Sigmoid colon (tissue), 7 donors: ENCODE results near the gene USP2. TPM values are rescaled to one million over a fixed set of nuclear protein-coding genes. Genes with fewer than 3 reads are reported as not detected.

Experiments
- DNase-seq: peaks from one replicate; pipeline ENCODE4 v3.0.0-alpha.2; 2019
- H3K27ac ChIP-seq, 4 donors: fragments of 200-600 bp; sonication (generic); one replicate each; pipeline ENCODE4 v1.5.1; 2016 to 2019; ENCODE audit warnings: mild to moderate bottlenecking in 1 of 4
- H3K27me3 ChIP-seq, 3 donors: fragments of 200-600 bp; sonication (generic); one replicate each; pipeline ENCODE4 v1.5.1; 2019; ENCODE audit warnings: mild to moderate bottlenecking in 1 of 3
- H3K36me3 ChIP-seq, 4 donors: fragments of 200-600 bp; sonication (generic); one replicate each; pipeline ENCODE4 v1.5.1; 2016 to 2019
- H3K4me1 ChIP-seq, 4 donors: fragments of 200-600 bp; sonication (generic); one replicate each; pipeline ENCODE4 v1.5.1; 2017 to 2019
- H3K4me3 ChIP-seq, 4 donors: fragments of 200-600 bp; sonication (generic); one replicate each; pipeline ENCODE4 v1.5.1; 2017 to 2019; ENCODE audit warnings: mild to moderate bottlenecking in 2 of 4, moderate library complexity in 1 of 4
- H3K9me3 ChIP-seq, 4 donors: fragments of 200-600 bp in 3 of 4; sonication (generic) in 3 of 4; one replicate each; pipeline versions ENCODE4 v1.5.1 to v1.6.1; 2013 to 2019
- EP300 ChIP-seq, 4 donors: sonication (generic); formaldehyde crosslinking; IDR thresholded peaks; one replicate each; pipeline ENCODE4 v1.6.1; 2017; ENCODE audit warnings: antibody characterized with exemption in 4 of 4
- POLR2A ChIP-seq, 2 donors: fragments of 450-650 bp; IDR thresholded peaks; one replicate each; pipeline ENCODE4 v1.6.1; 2016; ENCODE audit warnings: antibody characterized with exemption in 2 of 2, mild to moderate bottlenecking in 2 of 2, moderate library complexity in 2 of 2
- POLR2AphosphoS5 ChIP-seq, 4 donors: sonication (generic); formaldehyde crosslinking; IDR thresholded peaks; one replicate each; pipeline ENCODE4 v1.6.1; 2017; ENCODE audit warnings: antibody characterized with exemption in 4 of 4
- WGBS, 2 donors: extraction: QIAGEN DNeasy Blood & Tissue Kit; methylation state at CpG; one replicate each; pipeline ENCODE4 v1.1.7; 2013; 5-methylcytosine and 5-hydroxymethylcytosine counted together
- intact Hi-C: fragments of 100-400 bp; cut with DNase I; formaldehyde crosslinking; loops from one replicate; pipeline ENCODE4 v1.15.1; 2023
- polyA plus RNA-seq, 3 donors: library from polyadenylated mRNA; stranded (reverse); fragments of 200-250 nt; gene quantifications; one replicate each; pipeline ENCODE4 v1.2.3, GENCODE V29; 2013
- total RNA-seq, 4 donors: library from RNA; depleted of rRNA; stranded (reverse); fragments of >200 nt; gene quantifications; one replicate each; pipeline ENCODE4 v1.1.0, GENCODE V29; 2016
- TF ChIP-seq, protein P1 (sequence below), 4 experiments: fragments of 450-650 bp in 3 of 4; fragments of 200-600 bp in 1 of 4; IDR thresholded peaks; one replicate each; pipeline ENCODE4 v1.5.1; 2016 to 2019; ENCODE audit warnings: antibody characterized with exemption in 4 of 4, mild to moderate bottlenecking in 3 of 4, moderate library complexity in 2 of 4
- donor health status: healthy with polysubstance abuse.
- donor health status: Bipolar disorder and iron deficiency.
- donor health status: healthy.

The USP2 gene
- total and polyA plus RNA-seq, 7 donors = 0.71 to 13.2 (median 1.9) TPM

DNA sequence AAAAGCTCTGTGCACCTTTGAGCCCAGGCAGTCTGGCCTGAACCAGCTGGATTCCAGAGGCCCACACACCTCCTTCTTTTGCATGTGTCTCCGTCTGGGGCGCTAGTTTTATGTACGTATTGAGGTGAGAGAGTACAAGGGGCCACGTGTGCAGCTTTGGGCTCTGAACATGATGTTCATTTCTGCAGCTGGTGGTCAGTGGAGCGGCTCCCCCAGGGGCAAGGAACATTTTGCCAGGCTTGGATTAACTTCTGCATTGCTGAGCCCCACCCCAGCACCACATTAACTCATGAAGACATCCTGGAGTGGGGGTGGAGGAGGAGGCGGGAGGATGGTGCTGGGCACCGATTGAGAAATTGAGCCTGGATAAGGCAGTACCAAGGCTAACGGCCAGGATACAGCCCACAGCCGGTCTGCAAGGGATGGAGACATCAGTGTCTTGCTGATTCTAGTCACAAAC is 13.8 kb downstream of the USP2 start:
- no peak overlapping the region for H3K4me3 ChIP-seq
- peaks cover 0 to 76% (median 66%) of the 10 kb centered on the region in 4 donors for H3K4me1 ChIP-seq
- TF ChIP-seq, protein P1, sequence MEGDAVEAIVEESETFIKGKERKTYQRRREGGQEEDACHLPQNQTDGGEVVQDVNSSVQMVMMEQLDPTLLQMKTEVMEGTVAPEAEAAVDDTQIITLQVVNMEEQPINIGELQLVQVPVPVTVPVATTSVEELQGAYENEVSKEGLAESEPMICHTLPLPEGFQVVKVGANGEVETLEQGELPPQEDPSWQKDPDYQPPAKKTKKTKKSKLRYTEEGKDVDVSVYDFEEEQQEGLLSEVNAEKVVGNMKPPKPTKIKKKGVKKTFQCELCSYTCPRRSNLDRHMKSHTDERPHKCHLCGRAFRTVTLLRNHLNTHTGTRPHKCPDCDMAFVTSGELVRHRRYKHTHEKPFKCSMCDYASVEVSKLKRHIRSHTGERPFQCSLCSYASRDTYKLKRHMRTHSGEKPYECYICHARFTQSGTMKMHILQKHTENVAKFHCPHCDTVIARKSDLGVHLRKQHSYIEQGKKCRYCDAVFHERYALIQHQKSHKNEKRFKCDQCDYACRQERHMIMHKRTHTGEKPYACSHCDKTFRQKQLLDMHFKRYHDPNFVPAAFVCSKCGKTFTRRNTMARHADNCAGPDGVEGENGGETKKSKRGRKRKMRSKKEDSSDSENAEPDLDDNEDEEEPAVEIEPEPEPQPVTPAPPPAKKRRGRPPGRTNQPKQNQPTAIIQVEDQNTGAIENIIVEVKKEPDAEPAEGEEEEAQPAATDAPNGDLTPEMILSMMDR (IDR thresholded peaks at IDR 0.05) = no peak
- TF ChIP-seq POLR2A (IDR thresholded peaks at IDR 0.05) (no peak), POLR2AphosphoS5 (IDR thresholded peaks at IDR 0.05) (no peak), EP300 (IDR thresholded peaks at IDR 0.05) (no peak)
- no peaks in the 10 kb centered on the region for H3K36me3 ChIP-seq
- H3K27ac ChIP-seq = peak overlapping the region; percentile 46 to 91 (median 70)
- H3K9me3 ChIP-seq = no peaks in the 10 kb centered on the region
- 26 to 65% methylated on average over 9 of the region's 9 CpGs for WGBS, 2 donors
- H3K27me3 ChIP-seq = no peaks in the 10 kb centered on the region
- no peak for DNase-seq
- intact Hi-C loops = loop anchor here (10.0 kb wide), 1 partner anchor 357 kb away; the partner anchor contains the start of gene NECTIN1

DNA sequence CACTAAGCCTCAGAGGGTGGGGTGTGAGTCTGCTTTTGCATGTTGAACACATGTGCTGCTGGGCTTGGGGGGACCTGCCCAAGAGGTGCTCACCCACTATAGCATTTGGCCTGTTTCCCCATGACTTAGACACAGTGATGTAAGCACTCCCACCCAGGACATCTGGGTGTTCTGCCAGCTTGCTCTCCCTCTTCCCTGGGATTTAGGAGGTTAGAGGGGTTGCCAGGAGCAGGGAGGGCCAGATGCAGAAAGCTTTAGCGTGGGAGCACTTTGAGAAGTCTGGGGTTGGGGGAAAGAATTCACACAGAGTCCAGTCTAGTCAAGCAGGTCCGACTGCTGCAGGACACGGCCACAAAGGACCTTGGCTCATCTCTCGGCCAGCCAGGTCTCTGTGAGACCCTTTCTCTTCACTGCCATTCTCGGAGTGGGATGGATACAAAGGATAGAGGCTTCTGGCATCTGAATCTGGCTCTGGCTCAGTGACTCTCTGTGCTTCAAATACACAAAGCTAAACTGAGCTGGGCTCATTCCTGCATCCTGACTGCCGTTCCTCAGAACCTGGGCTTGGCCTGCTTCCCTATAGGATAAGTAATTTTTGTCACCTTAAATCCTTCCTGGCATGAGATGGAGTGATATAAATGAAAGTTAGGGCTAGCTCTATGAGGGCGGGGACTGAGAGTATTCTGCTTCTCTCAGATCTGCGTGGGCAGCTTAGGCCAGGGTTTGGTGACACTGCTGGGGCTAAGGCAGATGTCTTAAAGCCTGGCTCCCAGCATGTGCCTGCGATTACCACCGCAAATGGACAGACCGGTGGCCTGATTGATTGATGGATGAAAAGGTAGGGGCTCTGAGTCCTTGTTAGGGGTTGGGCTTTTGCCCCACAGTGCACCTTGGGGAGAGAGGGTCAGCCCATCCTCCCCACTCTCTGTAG is 14.5 kb downstream of the USP2 start:
- Histone ChIP-seq H3K9me3 (no peaks in the 10 kb centered on the region), H3K36me3 (no peaks in the 10 kb centered on the region), H3K4me1 (peaks cover 0 to 83% (median 70%) of the 10 kb centered on the region in 4 donors), H3K27ac (peak overlapping the region; percentile 46 to 91 (median 70)), H3K27me3 (no peaks in the 10 kb centered on the region), H3K4me3 (no peak overlapping the region)
- DNase-seq = no peak
- intact Hi-C loops = loop anchor here (10.0 kb wide), 1 partner anchor 358 kb away; the partner anchor contains the start of gene NECTIN1
- no peak for TF ChIP-seq POLR2AphosphoS5 (IDR thresholded peaks at IDR 0.05)
- TF ChIP-seq EP300 (IDR thresholded peaks at IDR 0.05) = no peak
- TF ChIP-seq POLR2A (IDR thresholded peaks at IDR 0.05) = no peak
- TF ChIP-seq, protein P1 (IDR thresholded peaks at IDR 0.05) = no peak
- 86 to 87% methylated on average over 11 of the region's 11 CpGs for WGBS, 2 donors

DNA sequence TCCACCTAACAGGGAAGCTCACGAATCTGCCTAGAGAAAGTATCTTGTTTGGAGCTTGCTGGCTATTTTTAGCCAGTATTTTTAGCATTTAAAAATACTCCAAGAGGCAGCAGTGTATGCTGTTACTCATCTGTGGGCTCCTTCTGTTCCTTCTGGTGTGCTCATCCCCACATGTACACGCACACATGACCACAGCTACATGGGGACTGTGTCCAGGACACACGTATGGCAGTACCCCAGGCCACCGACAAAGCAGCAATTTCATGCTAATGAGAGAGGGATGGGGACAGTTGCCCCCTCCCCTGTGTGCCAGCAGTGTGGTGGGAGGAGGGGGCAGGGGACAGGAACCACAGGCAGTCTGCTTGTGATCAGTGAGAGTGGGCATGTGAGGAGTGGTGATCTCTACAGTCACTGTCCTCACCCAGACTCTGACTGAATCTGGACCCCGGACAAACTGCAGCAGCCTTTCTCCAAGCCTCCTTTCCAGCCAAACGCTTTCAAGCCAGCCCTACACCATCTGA is 16.4 kb downstream of the USP2 start:
- Histone ChIP-seq H3K4me1 (peaks cover 0 to 86% (median 72%) of the 10 kb centered on the region in 4 donors), H3K36me3 (no peaks in the 10 kb centered on the region), H3K27me3 (no peaks in the 10 kb centered on the region), H3K9me3 (no peaks in the 10 kb centered on the region), H3K4me3 (no peak overlapping the region), H3K27ac (peak overlapping the region; percentile 68 to 91 (median 76))
- intact Hi-C loops = loop anchor here (10.0 kb wide), 1 partner anchor 360 kb away; the partner anchor contains the start of gene NECTIN1
- DNase-seq = no peak
- 71 to 77% methylated on average over 6 of the region's 6 CpGs for WGBS, 2 donors
- TF ChIP-seq, protein P1 (IDR thresholded peaks at IDR 0.05) = no peak
- TF ChIP-seq POLR2A (IDR thresholded peaks at IDR 0.05) (no peak), POLR2AphosphoS5 (IDR thresholded peaks at IDR 0.05) (peak in 1 of 4 donors; percentile 74)

DNA sequence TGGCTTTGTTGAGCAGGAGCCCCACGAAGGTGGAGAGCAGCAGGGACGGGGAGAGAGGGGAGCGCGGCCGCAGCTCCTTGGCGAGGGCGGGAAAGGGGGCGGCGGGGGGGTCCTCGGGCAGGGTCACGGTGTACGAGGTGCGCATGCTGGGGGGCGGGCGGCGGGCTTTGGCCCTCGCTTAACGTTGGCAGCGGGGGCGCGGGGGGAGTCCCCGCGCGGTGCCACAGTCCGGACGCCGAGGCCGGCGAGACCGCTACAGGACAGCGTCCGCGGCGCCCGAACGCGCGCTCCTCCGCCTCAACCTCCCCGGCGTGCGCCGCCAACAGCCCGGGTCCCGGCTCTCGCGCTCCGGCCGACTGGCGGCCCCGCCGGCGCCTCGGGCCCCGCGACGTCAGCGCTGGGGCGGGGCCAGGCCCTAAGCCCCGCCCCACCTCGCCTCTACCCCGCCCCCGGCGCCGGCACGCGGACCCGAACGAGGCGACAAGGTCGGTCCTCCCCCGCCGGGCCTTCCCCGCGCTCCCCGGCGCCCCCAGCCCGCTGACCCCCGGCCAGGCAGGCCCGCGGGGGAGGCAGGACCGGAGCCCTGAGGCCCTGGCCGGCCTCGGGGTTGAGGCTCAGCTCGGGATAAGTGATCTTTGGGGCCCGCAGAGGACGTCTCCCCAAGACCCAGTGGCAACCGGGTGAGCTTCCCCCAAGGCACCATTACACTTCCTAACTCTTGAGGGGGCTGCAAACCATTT is 17.5 kb downstream of the USP2 start:
- Histone ChIP-seq H3K27ac (peak overlapping the region; percentile 68 to 91 (median 76)), H3K4me3 (peak overlapping the region; percentile 24 to 60 (median 51)), H3K27me3 (no peaks in the 10 kb centered on the region), H3K36me3 (no peaks in the 10 kb centered on the region), H3K9me3 (no peaks in the 10 kb centered on the region), H3K4me1 (peaks cover 0 to 79% (median 66%) of the 10 kb centered on the region in 4 donors)
- intact Hi-C loops = loop anchor here (10.0 kb wide), 1 partner anchor 361 kb away; the partner anchor contains the start of gene NECTIN1
- 3 to 5% methylated on average over 88 of the region's 88 CpGs for WGBS, 2 donors
- TF ChIP-seq, protein P1 (IDR thresholded peaks at IDR 0.05) = no peak
- no peak for TF ChIP-seq EP300 (IDR thresholded peaks at IDR 0.05)
- peak; percentile 13 to 48 (median 28) for TF ChIP-seq POLR2AphosphoS5 (IDR thresholded peaks at IDR 0.05)
- DNase-seq = peak; percentile 81
